AG04450 (cell line): ENCODE data around the gene RBM19. TPM values are rescaled to one million over a fixed set of nuclear protein-coding genes. Genes with fewer than 3 reads are reported as not detected.
A peak's percentile ranks its signal among the peaks of the same experiment; 100 is the strongest.

Experiments used
- CTCF ChIA-PET: fragments of 300-600, 350-600 bp; formaldehyde crosslinking; extraction: SDS; loops from one replicate; lab custom pipeline; 2022; ENCODE audit warnings: antibody characterized with exemption, inconsistent platforms; lab: Charles Lee
- POLR2A ChIA-PET: fragments of 350-600 bp; formaldehyde crosslinking; extraction: SDS; loops from one replicate; lab custom pipeline; 2021; ENCODE audit warnings: antibody characterized with exemption, inconsistent platforms; lab: Yijun Ruan, JAX
- DNase-seq: peaks from one replicate; pipeline ENCODE4 v3.0.0-alpha.2; 2011; ENCODE audit warnings: low read depth, low spot score
- H3K27ac ChIP-seq: one replicate; pipeline ENCODE4 v1.5.1; 2012; ENCODE audit warnings: low read depth, low read length, control low read depth
- H3K27me3 ChIP-seq: one replicate; pipeline ENCODE4 v1.6.0; 2012; ENCODE audit warnings: low read length; ENCODE audit not compliant: control insufficient read depth, insufficient read depth
- H3K4me3 ChIP-seq: 2 replicates; pipeline ENCODE4 v1.5.1; 2011; ENCODE audit warnings: mild to moderate bottlenecking, low read depth, low read length, control low read depth
- H3K9me3 ChIP-seq: 2 replicates; pipeline ENCODE4 v1.5.1; 2012; ENCODE audit warnings: low read length; ENCODE audit not compliant: control insufficient read depth, insufficient read depth
- CTCF ChIP-seq: IDR thresholded peaks from 2 replicates; pipeline ENCODE4 v1.5.1; 2011; ENCODE audit warnings: low read depth, low read length, control low read depth, inconsistent platforms
- polyA plus RNA-seq: library from polyadenylated mRNA; depleted of rRNA; stranded (reverse); fragments of >200 nt; gene quantifications from 2 replicates; pipeline ENCODE4 v1.2.3, GENCODE V29; 2011

RBM19 gene
- polyA plus RNA-seq, 1 experiment, result 10.6 TPM

- Histone ChIP-seq H3K9me3 (peaks cover 3% of the 10 kb centered on the region; the same call in 1 of the 2 replicates), H3K27me3 (no peaks in the 10 kb centered on the region), H3K27ac (no peak overlapping the region), H3K4me3 (no peak overlapping the region)
- POLR2A ChIA-PET, result no interaction called here
- CTCF ChIA-PET, result interaction anchor here (1.1 kb wide), 1 partner anchor 13 kb away, joined by 3 read pairs; no protein-coding TSS in a partner anchor
- TF ChIP-seq CTCF, result no peak
- no peak for DNase-seq
These were observed 85.8 kb downstream of the RBM19 start for GRCh38 chr12:113880326-113880725.

DNA sequence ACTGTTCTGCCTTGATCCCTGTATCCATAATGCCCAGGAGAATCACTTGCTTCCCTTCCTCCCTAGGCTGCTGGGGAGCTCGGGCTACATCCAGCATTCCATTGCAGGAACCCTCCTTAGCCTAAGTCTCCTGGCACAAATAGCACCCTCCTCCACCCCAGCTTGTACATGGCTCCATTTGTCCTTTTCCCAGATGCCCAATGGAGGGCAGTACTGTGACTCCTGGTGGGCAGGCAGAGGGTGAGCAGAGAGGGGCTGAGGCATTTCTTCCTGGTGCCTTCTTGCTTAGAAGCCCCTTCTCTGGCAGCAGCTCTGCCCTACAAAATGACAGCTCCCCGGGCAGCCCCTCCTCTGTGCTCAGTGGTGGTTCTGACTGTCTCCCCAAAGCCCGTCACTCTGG is 86.5 kb downstream of the RBM19 start:
- no peak for TF ChIP-seq CTCF
- CTCF ChIA-PET, result no interaction called here
- no peak for DNase-seq
- Histone ChIP-seq H3K9me3 (peaks cover 3% of the 10 kb centered on the region; the same call in 1 of the 2 replicates), H3K27me3 (no peaks in the 10 kb centered on the region), H3K4me3 (no peak overlapping the region), H3K27ac (no peak overlapping the region)
- POLR2A ChIA-PET, result no interaction called here

DNA sequence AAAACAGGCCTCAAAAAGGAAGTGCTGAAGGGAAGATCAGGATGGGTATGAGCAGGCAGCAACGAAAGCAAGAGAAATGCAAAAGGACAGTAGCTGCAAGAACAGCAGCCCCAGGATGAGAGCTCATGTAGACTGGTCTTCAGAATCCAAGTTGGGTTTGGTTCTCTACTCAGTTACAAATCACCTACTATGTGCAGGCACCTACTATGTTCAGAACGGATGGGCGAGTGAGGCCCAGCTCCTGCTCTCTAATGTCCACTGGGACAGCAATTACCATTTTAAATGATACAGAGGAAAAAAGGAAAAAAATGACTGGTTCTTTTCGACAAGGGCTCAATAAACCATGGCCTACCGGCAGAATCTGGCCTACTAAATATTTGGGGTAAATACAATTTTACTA is 88.5 kb downstream of the RBM19 start:
- no peak for TF ChIP-seq CTCF
- CTCF ChIA-PET, result no interaction called here
- Histone ChIP-seq H3K27me3 (no peaks in the 10 kb centered on the region), H3K4me3 (no peak overlapping the region), H3K27ac (no peak overlapping the region), H3K9me3 (no peaks in the 10 kb centered on the region)
- POLR2A ChIA-PET, result no interaction called here
- no peak for DNase-seq

GRCh38 chr12:113876160-113876559 is 90.0 kb downstream of the RBM19 start:
- Histone ChIP-seq H3K9me3 (no peaks in the 10 kb centered on the region), H3K27ac (peak overlapping the region; percentile 42), H3K27me3 (no peaks in the 10 kb centered on the region), H3K4me3 (no peak overlapping the region)
- TF ChIP-seq CTCF, result no peak
- no peak for DNase-seq
- ChIA-PET CTCF (no interaction called here), POLR2A (no interaction called here)

DNA sequence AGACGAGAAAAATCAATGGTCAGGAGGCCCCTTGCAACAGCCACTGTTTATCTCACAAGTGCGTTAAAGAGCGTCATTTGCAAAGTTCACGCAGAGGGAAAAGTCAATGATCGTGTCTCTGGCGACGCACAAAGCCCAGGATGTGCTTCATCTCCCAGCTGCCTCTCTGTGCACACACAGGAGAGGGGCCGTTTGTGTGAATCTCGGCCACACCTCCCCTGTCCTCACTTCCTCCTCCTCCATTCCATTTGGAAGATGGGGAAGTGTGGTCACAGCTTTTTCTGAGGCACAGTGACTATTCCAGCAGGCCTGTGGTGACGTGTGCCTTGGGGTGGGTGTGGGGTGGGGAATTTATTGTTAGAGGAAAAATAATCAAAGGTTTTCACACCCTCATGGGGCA is 90.4 kb downstream of the RBM19 start:
- no peaks in the 10 kb centered on the region for H3K27me3 ChIP-seq
- POLR2A ChIA-PET, result interaction anchor here (0.6 kb wide), 2 partner anchors 14 to 647 kb away, joined by 3 to 4 read pairs; no protein-coding TSS in a partner anchor

More for the DNA sequence above, 90.4 kb downstream of the RBM19 start:
- no peak for TF ChIP-seq CTCF
- Histone ChIP-seq H3K27ac (peak overlapping the region; percentile 92), H3K4me3 (no peak overlapping the region), H3K9me3 (no peaks in the 10 kb centered on the region)
- no peak for DNase-seq
- CTCF ChIA-PET, result interaction anchor here (0.6 kb wide), 1 partner anchor 299 kb away, joined by 5 read pairs; no protein-coding TSS in a partner anchor
